NCI-H446 treated with DMSO at 0.1 percent for 48 hours (cell line): Measurements from ENCODE around the gene KIF18B.

Experiments used
- DNase-seq: peaks from one replicate; lab custom pipeline; 2025; lab: John Stamatoyannopoulos, UW

The KIF18B gene

GRCh38 chr17:44905006-44906000 lies 42.3 kb downstream of the KIF18B start:
- no peak for DNase-seq

- no peak for DNase-seq
Measured at GRCh38 chr17:44904001-44904984, 43.3 kb downstream of the KIF18B start.

- DNase-seq: no peak
Measured at GRCh38 chr17:44903012-44903685, 44.4 kb downstream of the KIF18B start.

- DNase-seq: no peak
Measured at GRCh38 chr17:44902135-44902760, 45.3 kb downstream of the KIF18B start.

GRCh38 chr17:44901411-44901921 lies 46.1 kb downstream of the KIF18B start:
- peak; percentile 80 for DNase-seq

GRCh38 chr17:44900894-44901293 lies 46.7 kb downstream of the KIF18B start:
- DNase-seq: peak; percentile 97

- DNase-seq: peak; percentile 86
Measured at GRCh38 chr17:44899074-44899782, 48.3 kb downstream of the KIF18B start, which contains the start of gene EFTUD2. Gene EFTUD2 (minus strand): TSS chr17:44899445. CDS start chr17:44894521, 4,924 bp downstream.

- no peak for DNase-seq
Measured at GRCh38 chr17:44898768-44899073, 48.9 kb downstream of the KIF18B start.

GRCh38 chr17:44894642-44895041 lies 52.9 kb downstream of the KIF18B start:
- no peak for DNase-seq

- no peak for DNase-seq
Measured at GRCh38 chr17:44892250-44892649, 55.3 kb downstream of the KIF18B start.

- no peak for DNase-seq
Measured at GRCh38 chr17:44889003-44889402, 58.6 kb downstream of the KIF18B start.

- no peak for DNase-seq
Measured at GRCh38 chr17:44887971-44888954, 59.3 kb downstream of the KIF18B start.

GRCh38 chr17:44887016-44887415 lies 60.6 kb downstream of the KIF18B start:
- DNase-seq: no peak

GRCh38 chr17:44884941-44885340 lies 62.6 kb downstream of the KIF18B start:
- DNase-seq: no peak

- no peak for DNase-seq
Measured at GRCh38 chr17:44881145-44881544, 66.4 kb downstream of the KIF18B start.

- DNase-seq: no peak
Measured at GRCh38 chr17:44880062-44880461, 67.5 kb downstream of the KIF18B start.

- DNase-seq: no peak
Measured at GRCh38 chr17:44879376-44879775, 68.2 kb downstream of the KIF18B start.

- peak; percentile 3 for DNase-seq
Measured at GRCh38 chr17:44878627-44879221, 68.8 kb downstream of the KIF18B start.

- DNase-seq: no peak
Measured at GRCh38 chr17:44877121-44877520, 70.5 kb downstream of the KIF18B start.
